Measurements from ENCODE around the gene NR2F1.

DNA sequence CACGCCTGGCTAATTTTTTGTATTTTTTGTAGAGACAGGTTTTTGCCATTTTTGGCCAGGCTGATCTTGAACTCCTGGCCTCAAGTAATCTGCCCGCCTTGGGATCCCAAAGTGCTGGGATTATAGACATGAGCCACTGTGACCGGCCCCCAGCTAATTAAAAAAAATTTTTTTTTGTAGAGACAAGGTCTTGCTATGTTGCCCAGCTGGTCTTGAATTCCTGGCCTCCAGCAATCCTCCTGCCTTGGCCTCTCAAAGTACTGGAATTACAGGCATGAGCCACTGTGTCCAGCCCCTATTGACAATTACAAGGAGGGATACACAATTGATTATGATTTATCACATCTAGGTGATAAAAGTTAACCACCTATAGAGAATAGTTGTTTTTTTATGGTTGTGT, 59.5 kb downstream of the NR2F1 start:
- TF ChIP-seq ZNF331 (CRISPR knock-in tag; IDR thresholded peaks at IDR 0.05; ENCODE audit: low read depth) (no peak), CTCF (conservative IDR thresholded peaks at IDR 0.05; ENCODE audit: low read depth in 2 of 2) (no peak), EZH2 (IDR thresholded peaks at IDR 0.05; ENCODE audit: low read depth, unreplicated experiment) (no peak), POLR2AphosphoS5 (IDR thresholded peaks at IDR 0.05; ENCODE audit: low read depth) (no peak), REST (IDR thresholded peaks at IDR 0.05; ENCODE audit: unreplicated experiment) (no peak), EZH2phosphoT487 (IDR thresholded peaks at IDR 0.05; ENCODE audit: unreplicated experiment) (no peak), CREB1 (CRISPR knock-in tag; IDR thresholded peaks at IDR 0.05; ENCODE audit: low read depth) (no peak), STAT1 (IDR thresholded peaks at IDR 0.05; ENCODE audit: unreplicated experiment) (no peak), JUNB (IDR thresholded peaks at IDR 0.05; ENCODE audit: unreplicated experiment) (no peak), NANOG (IDR thresholded peaks at IDR 0.05; ENCODE audit: borderline replicate concordance) (no peak), ZNF114 (CRISPR knock-in tag; IDR thresholded peaks at IDR 0.05) (no peak)
- TF ChIP-seq, protein P1, sequence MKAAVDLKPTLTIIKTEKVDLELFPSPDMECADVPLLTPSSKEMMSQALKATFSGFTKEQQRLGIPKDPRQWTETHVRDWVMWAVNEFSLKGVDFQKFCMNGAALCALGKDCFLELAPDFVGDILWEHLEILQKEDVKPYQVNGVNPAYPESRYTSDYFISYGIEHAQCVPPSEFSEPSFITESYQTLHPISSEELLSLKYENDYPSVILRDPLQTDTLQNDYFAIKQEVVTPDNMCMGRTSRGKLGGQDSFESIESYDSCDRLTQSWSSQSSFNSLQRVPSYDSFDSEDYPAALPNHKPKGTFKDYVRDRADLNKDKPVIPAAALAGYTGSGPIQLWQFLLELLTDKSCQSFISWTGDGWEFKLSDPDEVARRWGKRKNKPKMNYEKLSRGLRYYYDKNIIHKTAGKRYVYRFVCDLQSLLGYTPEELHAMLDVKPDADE (IDR thresholded peaks at IDR 0.05): no peak
